ENCODE measurements around the gene RPL37A. TPM values are rescaled to one million over a fixed set of nuclear protein-coding genes. Genes with fewer than 3 reads are reported as not detected.

The RPL37A gene
- total and polyA plus RNA-seq, 2 of the 4 experiments (the other 2 are of a cell fraction) = 341 to 1,572 TPM

GRCh38 chr2:216553093-216553478 is 54.4 kb downstream of the RPL37A start:
- H2BK120ac ChIP-seq (ENCODE audit: low read depth, low read length) = peak overlapping the region; percentile 96
- H2AK5ac ChIP-seq (ENCODE audit: low read depth, low read length) = peak overlapping the region; percentile 95
- ChIA-PET CTCF (no interaction called here), POLR2A (ENCODE audit: unreplicated experiment) (no interaction called here)
- intact Hi-C loops (cut with micrococcal nuclease) = no loop called here
- peak overlapping the region; percentile 69 for H4K5ac ChIP-seq (ENCODE audit: low read depth, low read length)
- BruUV-seq (replicated peaks) = no TSS peak
- H3K18ac ChIP-seq (ENCODE audit: low read depth, low read length) = peak overlapping the region; percentile 67
- H3K14ac ChIP-seq (replicated peaks; ENCODE audit: low read depth, low read length) = peak overlapping the region; percentile 95
- H3K9ac ChIP-seq (ENCODE audit: low read depth, low read length) = 0 out of 2 replicates have a peak overlapping the region, but pooled peaks have one; percentile 21
- H2AK9ac ChIP-seq (replicated peaks; ENCODE audit: low read depth, low read length, poor library complexity) = peak overlapping the region; percentile 86
- H3K4ac ChIP-seq (ENCODE audit: low read depth, low read length) = peak overlapping the region; percentile 93
- H3K56ac ChIP-seq (ENCODE audit: extremely low read depth, insufficient read depth, low read length) = no peak overlapping the region
- no peaks in the 10 kb centered on the region for H3K79me1 ChIP-seq (ENCODE audit: low read depth in 1 of 2, low read length in 2 of 2)
- H2BK15ac ChIP-seq (ENCODE audit: low read depth, low read length) = peak overlapping the region; percentile 90; the same call in 2 of the 3 replicates
- dilution Hi-C loops (cut with HindIII; ENCODE audit: low sequenced_read_pairs, unreplicated experiment) = no loop called here
- no peaks in the 10 kb centered on the region for H3K9me3 ChIP-seq (ENCODE audit: control insufficient read depth, insufficient read depth, low read length)
- H4K8ac ChIP-seq (ENCODE audit: low read depth in 2 of 2, low read length in 2 of 2) = peak overlapping the region; percentile 57 to 78
- WGBS, 2 experiments (ENCODE audit: extremely low coverage in 2 of 2, insufficient read length in 1 of 2) = 100% methylated on average over 1 of the region's 1 CpG; no CpG with 5 or more reads in 1 of the 2 experiments
- H2BK20ac ChIP-seq (ENCODE audit: low read depth, low read length) = peak overlapping the region; percentile 99
- H2AFZ ChIP-seq (replicated peaks; ENCODE audit: low read length, poor library complexity) = peak overlapping the region; percentile 60
- H3K23ac ChIP-seq (ENCODE audit: low read depth, low read length) = peak overlapping the region; percentile 82; the same call in 1 of the 2 replicates
- peaks cover 55% of the 10 kb centered on the region for H3K4me1 ChIP-seq (ENCODE audit: control insufficient read depth, insufficient read depth, low read length)
- H3K27me3 ChIP-seq (ENCODE audit: control insufficient read depth, insufficient read depth, low read length) = no peaks in the 10 kb centered on the region
- peak overlapping the region; percentile 76 for H2BK5ac ChIP-seq (ENCODE audit: low read depth, low read length, poor library complexity, severe bottlenecking)
- no peak overlapping the region for H3K4me3 ChIP-seq (ENCODE audit: insufficient read depth, low read depth, low read length)
- in situ Hi-C loops (cut with MboI; ENCODE audit: low sequenced_read_pairs) = no loop called here
- no peak overlapping the region; the same call in 1 of the 2 replicates for H3K4me2 ChIP-seq (ENCODE audit: low read depth, low read length)
- H3K9me1 ChIP-seq (ENCODE audit: insufficient read depth, low read length) = peaks cover 19% of the 10 kb centered on the region
- no peaks in the 10 kb centered on the region for H4K20me1 ChIP-seq (ENCODE audit: insufficient read depth, low read length)
- no peaks in the 10 kb centered on the region for H3K36me3 ChIP-seq (ENCODE audit: control insufficient read depth, insufficient read depth, low read length)
- ATAC-seq (ENCODE audit: low read depth) (peak; percentile 41), DNase-seq (peak; percentile 78)
- H3K27ac ChIP-seq (ENCODE audit: insufficient read depth, low read length) = peak overlapping the region; percentile 77
- H4K91ac ChIP-seq (ENCODE audit: insufficient read depth, low read depth, low read length) = peak overlapping the region; percentile 90
- TF ChIP-seq MAFK (IDR thresholded peaks at IDR 0.05; ENCODE audit: low read depth, low read length) = no peak
- no peak for TF ChIP-seq NFE2L2 (IDR thresholded peaks at IDR 0.05; ENCODE audit: low read depth, low read length)

Other genes with a start within 250 kb of the RPL37A start
- 2.3 and 3.1 TPM in 2 replicates for gene MARCHF4, start 126.4 kb upstream of the RPL37A start, total RNA-seq (2012; rRNA removed)
- gene MARCHF4, start 126.4 kb upstream of the RPL37A start, polyA plus RNA-seq (2012; rRNA removed) = 12.0 and 12.9 TPM in 2 replicates
- gene SMARCAL1, start 86.4 kb upstream of the RPL37A start, total RNA-seq (2012; rRNA removed) = 10.8 and 13.6 TPM in 2 replicates
- gene SMARCAL1, start 86.4 kb upstream of the RPL37A start, polyA plus RNA-seq (2012; rRNA removed) = 21.0 and 21.4 TPM in 2 replicates
- gene IGFBP2, start 134.6 kb downstream of the RPL37A start, total RNA-seq (2012; rRNA removed) = 33.5 and 36.7 TPM in 2 replicates
- 236 and 257 TPM in 2 replicates for gene IGFBP2, start 134.6 kb downstream of the RPL37A start, polyA plus RNA-seq (2012; rRNA removed)
- gene IGFBP5, start 196.7 kb downstream of the RPL37A start, total RNA-seq (2012; rRNA removed) = 392 and 433 TPM in 2 replicates
- gene IGFBP5, start 196.7 kb downstream of the RPL37A start, polyA plus RNA-seq (2012; rRNA removed) = 1,339 and 1,767 TPM in 2 replicates

All from IMR-90 (cell line).